ENCODE data around the gene SMOC2.

DNA sequence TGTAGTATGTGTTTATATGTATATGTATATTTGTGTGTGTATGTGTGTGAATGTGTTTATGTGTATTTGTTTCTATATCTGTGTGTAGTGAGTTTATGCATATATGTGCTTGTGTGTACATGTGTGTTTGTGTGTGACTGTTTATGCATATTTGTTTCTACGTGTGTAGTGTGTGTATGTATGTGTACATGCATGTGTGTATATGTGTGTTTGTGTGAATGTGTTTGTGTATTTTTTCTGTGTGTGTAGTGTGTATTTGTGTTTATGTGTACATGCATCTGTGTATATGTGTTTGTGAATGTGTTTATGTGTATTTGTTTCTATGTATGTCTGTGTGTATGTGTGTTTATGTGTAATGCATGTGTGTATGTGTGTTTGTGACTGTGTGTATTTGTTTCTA, 12.1 kb upstream of the SMOC2 start:
- TF ChIP-seq, protein P1, sequence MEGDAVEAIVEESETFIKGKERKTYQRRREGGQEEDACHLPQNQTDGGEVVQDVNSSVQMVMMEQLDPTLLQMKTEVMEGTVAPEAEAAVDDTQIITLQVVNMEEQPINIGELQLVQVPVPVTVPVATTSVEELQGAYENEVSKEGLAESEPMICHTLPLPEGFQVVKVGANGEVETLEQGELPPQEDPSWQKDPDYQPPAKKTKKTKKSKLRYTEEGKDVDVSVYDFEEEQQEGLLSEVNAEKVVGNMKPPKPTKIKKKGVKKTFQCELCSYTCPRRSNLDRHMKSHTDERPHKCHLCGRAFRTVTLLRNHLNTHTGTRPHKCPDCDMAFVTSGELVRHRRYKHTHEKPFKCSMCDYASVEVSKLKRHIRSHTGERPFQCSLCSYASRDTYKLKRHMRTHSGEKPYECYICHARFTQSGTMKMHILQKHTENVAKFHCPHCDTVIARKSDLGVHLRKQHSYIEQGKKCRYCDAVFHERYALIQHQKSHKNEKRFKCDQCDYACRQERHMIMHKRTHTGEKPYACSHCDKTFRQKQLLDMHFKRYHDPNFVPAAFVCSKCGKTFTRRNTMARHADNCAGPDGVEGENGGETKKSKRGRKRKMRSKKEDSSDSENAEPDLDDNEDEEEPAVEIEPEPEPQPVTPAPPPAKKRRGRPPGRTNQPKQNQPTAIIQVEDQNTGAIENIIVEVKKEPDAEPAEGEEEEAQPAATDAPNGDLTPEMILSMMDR (tag by site-specific recombination; IDR thresholded peaks at IDR 0.05): no peak
- TF ChIP-seq, protein P2, sequence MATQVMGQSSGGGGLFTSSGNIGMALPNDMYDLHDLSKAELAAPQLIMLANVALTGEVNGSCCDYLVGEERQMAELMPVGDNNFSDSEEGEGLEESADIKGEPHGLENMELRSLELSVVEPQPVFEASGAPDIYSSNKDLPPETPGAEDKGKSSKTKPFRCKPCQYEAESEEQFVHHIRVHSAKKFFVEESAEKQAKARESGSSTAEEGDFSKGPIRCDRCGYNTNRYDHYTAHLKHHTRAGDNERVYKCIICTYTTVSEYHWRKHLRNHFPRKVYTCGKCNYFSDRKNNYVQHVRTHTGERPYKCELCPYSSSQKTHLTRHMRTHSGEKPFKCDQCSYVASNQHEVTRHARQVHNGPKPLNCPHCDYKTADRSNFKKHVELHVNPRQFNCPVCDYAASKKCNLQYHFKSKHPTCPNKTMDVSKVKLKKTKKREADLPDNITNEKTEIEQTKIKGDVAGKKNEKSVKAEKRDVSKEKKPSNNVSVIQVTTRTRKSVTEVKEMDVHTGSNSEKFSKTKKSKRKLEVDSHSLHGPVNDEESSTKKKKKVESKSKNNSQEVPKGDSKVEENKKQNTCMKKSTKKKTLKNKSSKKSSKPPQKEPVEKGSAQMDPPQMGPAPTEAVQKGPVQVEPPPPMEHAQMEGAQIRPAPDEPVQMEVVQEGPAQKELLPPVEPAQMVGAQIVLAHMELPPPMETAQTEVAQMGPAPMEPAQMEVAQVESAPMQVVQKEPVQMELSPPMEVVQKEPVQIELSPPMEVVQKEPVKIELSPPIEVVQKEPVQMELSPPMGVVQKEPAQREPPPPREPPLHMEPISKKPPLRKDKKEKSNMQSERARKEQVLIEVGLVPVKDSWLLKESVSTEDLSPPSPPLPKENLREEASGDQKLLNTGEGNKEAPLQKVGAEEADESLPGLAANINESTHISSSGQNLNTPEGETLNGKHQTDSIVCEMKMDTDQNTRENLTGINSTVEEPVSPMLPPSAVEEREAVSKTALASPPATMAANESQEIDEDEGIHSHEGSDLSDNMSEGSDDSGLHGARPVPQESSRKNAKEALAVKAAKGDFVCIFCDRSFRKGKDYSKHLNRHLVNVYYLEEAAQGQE (tag by site-specific recombination; IDR thresholded peaks at IDR 0.05): no peak
- TF ChIP-seq RBAK (tag by site-specific recombination; IDR thresholded peaks at IDR 0.05) (no peak), ZNF311 (tag by site-specific recombination; IDR thresholded peaks at IDR 0.05; ENCODE audit: borderline replicate concordance) (no peak), MYNN (tag by site-specific recombination; IDR thresholded peaks at IDR 0.05; ENCODE audit: borderline replicate concordance) (no peak), ZBTB8A (tag by site-specific recombination; IDR thresholded peaks at IDR 0.05) (no peak), ZNF354C (tag by site-specific recombination; IDR thresholded peaks at IDR 0.05; ENCODE audit: borderline replicate concordance, low read depth) (no peak)

Data from HEK293 (cell line).